H1 (cell line): ENCODE measurements around the gene ARHGAP25. TPM values are rescaled to one million over a fixed set of nuclear protein-coding genes. Genes with fewer than 3 reads are reported as not detected.

Experiments
- CHD7 ChIP-seq: fragments of 300-600 bp; sonication (generic); IDR thresholded peaks from 2 replicates; pipeline ENCODE4 v1.7.1; 2012; ENCODE audit warnings: low read length, moderate library complexity, mild to moderate bottlenecking, inconsistent platforms; ENCODE audit not compliant: insufficient replicate concordance
- CTBP2 ChIP-seq: IDR thresholded peaks from 2 replicates; pipeline ENCODE4 v1.7.0; 2011; ENCODE audit warnings: borderline replicate concordance, mild to moderate bottlenecking, moderate library complexity, mixed read lengths, low read length; ENCODE audit not compliant: insufficient read depth, insufficient read length
- CTCF ChIP-seq, 3 experiments: IDR thresholded peaks; 1 replicate in 2 of 3; 2 replicates in 1 of 3; pipeline versions ENCODE4 v1.5.1 to v1.6.1; 2011; ENCODE audit warnings: low read length in 3 of 3, mild to moderate bottlenecking in 3 of 3, inconsistent platforms in 2 of 3, low read depth in 1 of 3, moderate library complexity in 1 of 3; ENCODE audit not compliant: insufficient read depth in 1 of 3; ENCODE audit errors: control extremely low read depth in 1 of 3
- NANOG ChIP-seq: IDR thresholded peaks from 2 replicates; pipeline ENCODE4 v1.6.1; 2011; ENCODE audit warnings: low read length, low read depth, mild to moderate bottlenecking, inconsistent platforms; ENCODE audit not compliant: insufficient read depth, poor library complexity, severe bottlenecking
- RBBP5 ChIP-seq: IDR thresholded peaks from 2 replicates; pipeline ENCODE4 v1.7.1; 2012; ENCODE audit warnings: low read depth, mild to moderate bottlenecking, inconsistent platforms, low read length, moderate library complexity, borderline replicate concordance
- polyA plus RNA-seq, 7 experiments: library from polyadenylated mRNA; depleted of rRNA in 3 of 7; stranded (reverse) in 5 of 7; unstranded in 2 of 7; fragments of >200 nt in 5 of 7; fragments of 200-250 nt in 2 of 7; gene quantifications; 1 replicate in 5 of 7; 2 replicates in 1 of 7; 4 replicates in 1 of 7; pipeline versions ENCODE4 v1.2.1 to v1.2.3, GENCODE V29; 2011 to 2013; ENCODE audit warnings: missing spikeins in 2 of 7, mixed read lengths in 2 of 7
- total RNA-seq: library from RNA; stranded (reverse); fragmentation: NEBNext Ultra II Directional; extraction: Animal tissue kit (Norgen Biotek cat#: 25700); gene quantifications from 2 replicates; pipeline ENCODE4 v1.2.1, GENCODE V29; 2021

ARHGAP25 gene
- total and polyA plus RNA-seq, 2 of the 8 experiments (the other 6 are each of a cell fraction or from before 2014, with no cell fraction given): 1.00 to 1.2 TPM

GRCh38 chr2:68767031-68767961, 32.7 kb downstream of the ARHGAP25 start (continued):
- no peak for TF ChIP-seq CHD7
- TF ChIP-seq CTCF (IDR thresholded peaks at IDR 0.05; ENCODE audit: control extremely low read depth in 1 of 3, insufficient read depth in 1 of 3, low read depth in 1 of 3, low read length in 3 of 3): no peak
- TF ChIP-seq RBBP5: no peak
- TF ChIP-seq CTBP2: no peak
- no peak for TF ChIP-seq NANOG
- TF ChIP-seq, all 59 proteins: peak for 0
